Activated T-helper 2 cell treated with anti-CD3 and anti-CD28 coated beads, Interferon-gamma antibody, Interleukin-2, Interleukin-4, amounts not matched to agents 10 μg/mL and 5 μg/mL and 100 μg/mL, durations not matched to agents 14 hours and 24 hours and 36 hours (primary cell): ENCODE measurements around the gene PPP1R9A. TPM values are rescaled to one million over a fixed set of nuclear protein-coding genes. Genes with fewer than 3 reads are reported as not detected.

Source experiments
- DNase-seq: peaks from one replicate; pipeline ENCODE4 v3.0.0; 2021; ENCODE audit warnings: low spot score
- H3K27ac Mint-ChIP-seq: one replicate; pipeline ENCODE4 v1.8.0; 2021; ENCODE audit warnings: mixed read lengths
- H3K27me3 Mint-ChIP-seq: one replicate; pipeline ENCODE4 v1.8.0; 2021; ENCODE audit warnings: low read depth, mixed read lengths
- H3K36me3 Mint-ChIP-seq: one replicate; pipeline ENCODE4 v1.8.0; 2021; ENCODE audit warnings: low read depth, mixed read lengths
- H3K4me1 Mint-ChIP-seq: one replicate; pipeline ENCODE4 v1.8.0; 2021; ENCODE audit warnings: low read depth, mixed read lengths
- H3K4me3 Mint-ChIP-seq: one replicate; pipeline ENCODE4 v1.8.0; 2021; ENCODE audit warnings: low read depth, mild to moderate bottlenecking, moderate library complexity, mixed read lengths
- H3K9me3 Mint-ChIP-seq: one replicate; pipeline ENCODE4 v1.8.0; 2021; ENCODE audit warnings: mixed read lengths
- intact Hi-C: fragments of 100-400 bp; cut with micrococcal nuclease; formaldehyde crosslinking; loops from one replicate; pipeline ENCODE4 v1.15.1; 2023
- total RNA-seq: library from RNA; stranded (reverse); gene quantifications from 2 replicates; pipeline ENCODE4 v1.2.3, GENCODE V29; 2022

PPP1R9A gene
- total RNA-seq, 1 donor from 2014 or later: not detected

DNA sequence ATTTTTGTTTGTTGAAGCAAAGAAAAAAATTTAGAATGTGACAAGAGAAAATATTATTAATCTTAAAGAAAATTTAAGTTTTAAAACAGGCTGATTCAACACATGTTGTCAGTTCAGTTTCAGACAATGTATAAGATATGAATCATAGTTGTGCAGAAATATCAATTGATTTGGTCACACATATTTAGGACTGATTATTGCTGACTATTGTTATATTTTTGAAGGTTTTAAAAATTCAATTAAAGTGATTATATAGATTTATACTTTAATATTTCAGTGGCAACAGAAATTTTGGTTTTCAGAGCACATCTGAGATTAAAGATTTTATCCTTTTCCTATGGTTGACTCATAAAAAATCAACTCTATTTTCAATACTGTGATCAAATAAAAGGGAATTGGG is 284.4 kb downstream of the PPP1R9A start:
- Mint-ChIP-seq H3K36me3 (no peaks in the 10 kb centered on the region), H3K27ac (no peak overlapping the region), H3K4me1 (no peaks in the 10 kb centered on the region), H3K4me3 (no peak overlapping the region), H3K27me3 (no peaks in the 10 kb centered on the region), H3K9me3 (no peaks in the 10 kb centered on the region)
- intact Hi-C loops: no loop called here
- no peak for DNase-seq

DNA sequence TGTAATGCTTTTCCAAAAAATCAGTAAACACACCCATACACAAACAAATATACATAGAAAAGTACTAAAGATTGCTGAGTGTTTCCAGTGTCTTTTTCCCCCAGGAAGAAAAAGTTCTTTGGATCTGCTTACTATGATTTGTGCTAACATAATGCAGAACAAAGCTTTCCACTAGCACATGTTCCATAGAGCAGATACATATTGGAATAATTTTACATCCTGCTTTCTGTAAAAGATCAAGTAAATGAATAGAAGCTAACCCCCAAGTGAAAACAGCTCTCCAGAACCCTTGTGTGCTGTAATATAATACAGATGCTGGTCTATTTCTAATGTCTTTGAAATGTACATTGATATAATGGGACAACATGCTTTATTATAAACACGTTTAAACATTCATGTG is 291.5 kb downstream of the PPP1R9A start:
- Mint-ChIP-seq H3K27me3 (no peaks in the 10 kb centered on the region), H3K27ac (no peak overlapping the region), H3K4me3 (no peak overlapping the region), H3K36me3 (no peaks in the 10 kb centered on the region), H3K9me3 (no peaks in the 10 kb centered on the region), H3K4me1 (no peaks in the 10 kb centered on the region)
- intact Hi-C loops: no loop called here
- DNase-seq: no peak

DNA sequence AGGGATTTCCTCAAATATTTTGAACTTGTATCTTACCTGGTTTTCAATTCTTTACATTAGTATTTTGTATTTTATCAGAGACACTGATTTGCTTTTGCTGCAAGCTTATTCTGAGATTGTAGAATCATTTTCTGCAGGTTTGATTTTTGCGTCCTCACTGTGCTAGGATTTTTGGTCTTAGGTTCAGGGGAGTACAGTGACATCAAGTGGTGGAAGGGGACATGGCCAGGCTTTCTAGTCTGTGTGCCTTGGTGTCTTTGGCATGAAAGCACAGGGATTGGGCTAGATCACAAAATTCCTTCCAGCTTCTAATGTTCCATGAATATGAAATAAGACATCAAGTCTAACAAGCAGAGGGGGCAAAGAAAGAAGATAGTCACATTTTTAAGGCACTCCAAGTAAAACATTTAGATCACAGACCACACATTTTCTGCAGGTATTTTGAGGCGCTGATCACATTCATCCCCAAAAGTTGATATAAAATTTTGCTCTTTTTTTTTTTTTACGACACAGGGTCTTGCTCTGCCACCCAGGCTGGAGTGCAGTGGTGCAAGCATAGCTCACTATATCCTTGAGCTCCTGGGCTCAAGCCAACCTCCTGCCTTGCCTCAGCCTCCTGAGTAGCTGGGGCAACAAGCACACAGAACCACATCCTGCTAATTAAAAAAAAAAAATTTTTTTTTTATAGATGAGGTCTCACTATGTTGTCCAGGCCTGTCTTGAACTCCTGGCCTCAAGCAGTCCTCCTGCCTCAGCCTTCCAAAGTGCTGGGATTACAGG is 292.6 kb downstream of the PPP1R9A start:
- H3K27ac Mint-ChIP-seq: no peak overlapping the region
- no peaks in the 10 kb centered on the region for H3K27me3 Mint-ChIP-seq
- H3K36me3 Mint-ChIP-seq: no peaks in the 10 kb centered on the region
- no peak overlapping the region for H3K4me3 Mint-ChIP-seq
- H3K4me1 Mint-ChIP-seq: no peaks in the 10 kb centered on the region
- DNase-seq: no peak
- H3K9me3 Mint-ChIP-seq: no peaks in the 10 kb centered on the region
- intact Hi-C loops: no loop called here

DNA sequence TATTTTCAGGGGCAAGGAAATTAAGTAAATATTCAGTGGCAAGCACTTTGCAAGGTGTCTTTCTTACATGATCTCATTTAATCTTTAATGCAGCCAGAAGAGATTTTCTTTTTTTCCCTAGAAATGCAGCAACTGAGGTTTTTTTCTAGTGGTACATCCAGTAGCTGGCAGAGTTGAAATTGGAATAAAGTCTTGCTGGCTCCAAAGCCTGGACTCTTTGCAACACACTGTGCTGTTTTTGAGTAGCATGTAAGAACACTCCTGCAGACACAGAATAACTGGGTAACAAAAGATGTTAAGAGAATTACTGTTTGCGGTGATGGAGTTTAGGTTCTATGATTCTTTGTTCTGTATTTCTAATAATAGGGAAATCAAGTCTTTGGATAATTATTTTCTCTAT is 293.3 kb downstream of the PPP1R9A start:
- no peak for DNase-seq
- no peak overlapping the region for H3K4me3 Mint-ChIP-seq
- no peak overlapping the region for H3K27ac Mint-ChIP-seq
- no peaks in the 10 kb centered on the region for H3K9me3 Mint-ChIP-seq
- H3K36me3 Mint-ChIP-seq: no peaks in the 10 kb centered on the region
- intact Hi-C loops: no loop called here
- H3K4me1 Mint-ChIP-seq: no peaks in the 10 kb centered on the region
- H3K27me3 Mint-ChIP-seq: no peaks in the 10 kb centered on the region

DNA sequence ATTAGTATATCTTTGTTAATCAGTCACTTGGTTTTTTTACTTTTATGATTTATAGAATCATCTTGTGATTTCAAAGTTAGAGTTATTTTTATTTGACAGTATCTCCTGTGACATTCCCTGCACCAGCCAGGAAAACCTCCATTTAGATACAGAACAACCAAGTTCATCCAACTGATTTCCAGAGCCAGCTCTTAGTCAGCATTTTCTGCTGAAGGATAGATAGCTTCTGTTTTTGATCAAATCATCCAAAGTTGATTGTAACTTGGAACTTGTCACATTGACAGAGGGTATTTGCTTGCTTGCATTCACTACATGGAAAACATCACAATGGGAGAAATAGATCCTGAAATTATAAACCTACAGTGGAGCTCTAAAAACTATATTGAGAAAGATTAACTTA is 294.3 kb downstream of the PPP1R9A start:
- Mint-ChIP-seq H3K9me3 (no peaks in the 10 kb centered on the region), H3K4me1 (no peaks in the 10 kb centered on the region), H3K27ac (no peak overlapping the region), H3K36me3 (no peaks in the 10 kb centered on the region), H3K4me3 (no peak overlapping the region), H3K27me3 (no peaks in the 10 kb centered on the region)
- intact Hi-C loops: no loop called here
- DNase-seq: no peak

DNA sequence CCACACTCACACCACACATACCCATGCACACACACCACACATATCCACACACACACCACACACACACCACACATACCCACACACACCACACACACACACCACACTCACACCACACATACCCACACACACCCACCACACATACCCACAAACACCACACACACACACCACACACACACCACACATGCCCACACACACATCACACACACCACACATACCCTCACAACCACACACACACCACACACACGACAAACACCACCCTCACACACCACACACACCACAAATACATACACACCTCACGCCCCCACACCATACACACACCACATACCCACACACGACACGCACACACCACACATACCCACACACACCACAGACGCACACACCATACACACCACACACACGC is 297.2 kb downstream of the PPP1R9A start:
- intact Hi-C loops: no loop called here
- Mint-ChIP-seq H3K27ac (no peak overlapping the region), H3K4me3 (no peak overlapping the region), H3K36me3 (no peaks in the 10 kb centered on the region), H3K4me1 (no peaks in the 10 kb centered on the region), H3K27me3 (no peaks in the 10 kb centered on the region), H3K9me3 (no peaks in the 10 kb centered on the region)
- no peak for DNase-seq

DNA sequence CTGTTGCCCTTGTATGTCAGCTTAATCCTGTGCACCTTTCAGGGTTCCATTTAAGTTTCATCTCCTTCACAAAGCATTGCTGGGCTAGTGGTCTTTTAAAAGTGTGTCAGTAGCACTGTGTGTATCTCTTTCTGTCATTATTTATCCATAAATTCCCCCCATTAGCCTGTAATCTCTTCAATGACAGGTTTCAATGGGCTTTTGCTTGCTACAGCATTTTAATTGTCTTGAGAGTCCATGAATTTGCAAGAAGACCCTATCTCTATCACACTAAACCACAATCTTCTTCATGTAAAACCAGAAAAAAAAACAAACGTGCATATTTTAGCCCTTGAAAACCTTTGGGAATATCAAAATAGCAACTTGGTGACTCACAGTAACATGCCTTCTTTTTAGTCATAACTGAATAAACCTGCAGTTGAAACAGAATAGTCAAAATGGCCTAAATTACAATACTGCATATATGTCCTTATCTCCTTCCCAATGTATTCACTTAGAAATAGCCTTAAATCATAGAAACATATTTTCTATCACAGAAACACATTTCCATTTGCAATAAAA is 298.4 kb downstream of the PPP1R9A start:
- H3K27me3 Mint-ChIP-seq: no peaks in the 10 kb centered on the region
- H3K9me3 Mint-ChIP-seq: no peaks in the 10 kb centered on the region
- intact Hi-C loops: no loop called here
- no peak overlapping the region for H3K4me3 Mint-ChIP-seq
- no peak overlapping the region for H3K27ac Mint-ChIP-seq
- no peak for DNase-seq
- H3K4me1 Mint-ChIP-seq: no peaks in the 10 kb centered on the region
- H3K36me3 Mint-ChIP-seq: no peaks in the 10 kb centered on the region

DNA sequence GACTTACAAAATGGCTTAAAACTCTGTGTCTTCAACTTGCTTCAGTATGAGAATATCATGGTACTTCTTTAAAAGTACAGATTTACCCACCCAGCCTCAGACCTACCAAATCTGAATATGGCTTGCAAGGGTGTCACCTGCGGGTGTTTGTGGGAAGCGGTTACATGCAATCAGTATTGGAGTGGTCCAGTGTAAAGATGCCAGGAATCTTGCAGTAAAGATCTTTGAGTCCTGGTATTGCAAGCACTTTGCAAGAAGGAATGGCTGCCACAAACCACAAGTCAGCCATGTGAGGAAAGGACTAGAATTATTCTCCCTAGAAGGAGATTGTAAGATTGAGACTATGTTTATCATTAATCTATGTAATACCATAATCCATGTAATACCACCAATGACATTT is 301.9 kb downstream of the PPP1R9A start:
- Mint-ChIP-seq H3K4me1 (no peaks in the 10 kb centered on the region), H3K36me3 (no peaks in the 10 kb centered on the region), H3K4me3 (no peak overlapping the region), H3K27me3 (no peaks in the 10 kb centered on the region), H3K27ac (no peak overlapping the region), H3K9me3 (no peaks in the 10 kb centered on the region)
- intact Hi-C loops: no loop called here
- DNase-seq: no peak

DNA sequence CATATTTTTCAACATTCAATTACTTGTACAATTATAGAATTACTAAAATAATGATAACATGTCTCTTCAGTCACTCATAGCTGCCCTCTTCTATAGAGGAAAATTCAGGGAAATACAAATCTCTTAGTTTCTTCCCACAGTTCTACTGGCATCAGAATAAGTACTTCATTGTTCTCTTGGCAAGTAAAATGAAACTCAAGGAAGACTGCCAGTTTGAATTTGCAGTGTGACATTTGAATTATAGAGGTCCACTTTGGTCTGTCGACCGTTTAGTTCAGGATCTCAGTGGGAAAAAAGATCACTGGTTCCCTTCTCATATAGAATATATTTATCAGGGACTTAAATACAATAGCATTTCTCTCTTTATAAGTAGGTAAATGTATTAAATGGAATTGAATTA is 302.4 kb downstream of the PPP1R9A start:
- no peak for DNase-seq
- H3K9me3 Mint-ChIP-seq: no peaks in the 10 kb centered on the region

DNA sequence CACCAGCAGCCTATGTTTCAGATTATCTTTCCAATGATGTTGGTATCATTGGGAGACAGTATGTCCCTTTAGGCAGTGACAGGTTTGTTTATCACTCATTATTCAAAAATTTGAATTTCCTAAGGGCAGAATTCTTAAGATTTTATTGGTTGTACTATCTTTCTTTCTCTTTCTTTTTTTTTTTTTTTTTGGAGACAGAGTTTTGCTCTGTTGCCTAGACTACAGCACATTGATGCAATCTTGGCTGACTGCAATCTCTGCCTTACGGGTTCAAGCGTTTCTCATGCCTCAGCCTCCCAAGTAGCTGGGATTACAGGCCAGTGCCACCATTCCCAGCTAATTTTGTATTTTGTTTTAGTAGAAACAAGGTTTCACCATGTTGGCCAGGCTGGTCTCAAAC is 305.8 kb downstream of the PPP1R9A start:
- intact Hi-C loops: no loop called here
- Mint-ChIP-seq H3K4me3 (no peak overlapping the region), H3K27ac (no peak overlapping the region), H3K4me1 (no peaks in the 10 kb centered on the region), H3K27me3 (no peaks in the 10 kb centered on the region), H3K36me3 (no peaks in the 10 kb centered on the region), H3K9me3 (no peaks in the 10 kb centered on the region)
- DNase-seq: no peak

More for the DNA sequence above, 302.4 kb downstream of the PPP1R9A start:
- H3K4me3 Mint-ChIP-seq: no peak overlapping the region
- no peaks in the 10 kb centered on the region for H3K27me3 Mint-ChIP-seq
- no peaks in the 10 kb centered on the region for H3K4me1 Mint-ChIP-seq
- H3K36me3 Mint-ChIP-seq: no peaks in the 10 kb centered on the region
- intact Hi-C loops: no loop called here
- no peak overlapping the region for H3K27ac Mint-ChIP-seq

DNA sequence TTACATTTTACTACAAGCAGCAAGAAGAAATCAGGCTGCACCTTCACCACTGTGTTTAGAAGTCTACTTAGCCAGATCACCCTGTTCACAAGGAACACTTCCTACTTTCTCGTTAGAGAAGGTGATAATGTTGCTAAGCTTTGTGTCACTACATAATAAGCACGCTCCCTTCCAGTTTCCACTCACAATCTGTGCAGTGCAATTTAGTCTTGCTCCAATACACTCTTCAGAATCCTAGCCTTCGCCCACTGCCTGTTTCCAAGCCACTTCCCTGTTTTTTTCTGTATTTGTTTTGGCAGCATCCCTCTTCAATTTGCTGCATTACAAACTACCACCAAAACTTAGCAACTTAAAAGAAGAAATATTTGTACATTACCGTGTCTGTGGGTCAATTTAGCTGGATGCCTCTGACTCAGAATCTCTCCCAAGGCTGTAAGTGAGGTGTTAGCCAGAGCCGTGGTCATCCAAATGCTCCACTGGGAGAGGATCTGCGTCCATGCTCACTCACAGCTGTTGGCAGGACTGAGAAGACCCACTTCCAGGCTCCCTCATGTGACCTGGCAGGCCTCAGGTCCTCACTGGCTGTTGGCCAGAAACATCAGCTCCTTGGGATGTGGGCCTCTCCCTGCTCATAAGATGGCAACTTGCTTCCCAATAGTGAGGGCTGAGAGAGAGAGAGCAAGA is 306.6 kb downstream of the PPP1R9A start:
- Mint-ChIP-seq H3K36me3 (no peaks in the 10 kb centered on the region), H3K27me3 (no peaks in the 10 kb centered on the region), H3K9me3 (no peaks in the 10 kb centered on the region), H3K4me1 (no peaks in the 10 kb centered on the region), H3K4me3 (no peak overlapping the region), H3K27ac (no peak overlapping the region)
- DNase-seq: no peak
- intact Hi-C loops: no loop called here

DNA sequence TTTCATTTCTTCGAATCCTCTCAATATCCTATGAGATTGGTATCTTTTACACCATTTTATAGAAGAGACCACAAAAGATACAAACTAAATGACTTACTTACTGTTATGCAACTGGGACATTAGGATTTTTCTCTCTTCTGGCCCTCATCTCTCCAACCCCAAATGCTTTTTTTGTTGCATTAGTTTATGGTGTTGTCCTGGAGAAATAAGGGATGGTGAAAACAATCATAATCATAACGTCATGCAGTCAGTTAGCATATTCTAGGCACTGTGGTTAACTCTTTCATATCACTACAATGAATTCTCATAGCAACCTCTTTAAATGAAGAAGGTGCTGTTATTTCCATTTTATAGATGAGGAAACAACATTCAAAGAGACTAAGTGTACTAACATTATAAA is 312.3 kb downstream of the PPP1R9A start:
- no peak for DNase-seq
- intact Hi-C loops: no loop called here
- no peaks in the 10 kb centered on the region for H3K4me1 Mint-ChIP-seq
- H3K4me3 Mint-ChIP-seq: no peak overlapping the region
- H3K27ac Mint-ChIP-seq: no peak overlapping the region
- H3K36me3 Mint-ChIP-seq: no peaks in the 10 kb centered on the region
- no peaks in the 10 kb centered on the region for H3K9me3 Mint-ChIP-seq
- H3K27me3 Mint-ChIP-seq: no peaks in the 10 kb centered on the region

DNA sequence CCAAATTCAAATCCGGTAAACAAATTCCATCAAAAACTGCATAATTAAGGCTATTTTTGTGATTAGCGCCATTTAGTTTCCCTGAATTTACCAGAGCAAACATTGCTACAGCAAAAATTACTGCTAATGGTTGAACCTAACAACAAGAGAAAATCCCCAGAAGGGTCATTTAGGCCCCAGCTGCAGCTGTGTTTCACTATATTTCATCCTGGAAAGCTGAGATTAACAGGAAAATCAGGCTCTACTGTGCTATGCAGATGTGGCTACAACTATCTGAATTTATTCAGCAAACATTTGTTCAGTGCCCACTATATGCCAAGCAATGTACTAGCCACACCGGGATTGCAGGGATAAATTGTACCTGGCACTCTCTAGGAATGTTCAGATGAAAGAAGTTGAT is 312.9 kb downstream of the PPP1R9A start:
- no peaks in the 10 kb centered on the region for H3K9me3 Mint-ChIP-seq
- no peaks in the 10 kb centered on the region for H3K36me3 Mint-ChIP-seq
- H3K27me3 Mint-ChIP-seq: no peaks in the 10 kb centered on the region
- DNase-seq: no peak
- no peak overlapping the region for H3K27ac Mint-ChIP-seq
- H3K4me3 Mint-ChIP-seq: no peak overlapping the region
- H3K4me1 Mint-ChIP-seq: no peaks in the 10 kb centered on the region
- intact Hi-C loops: no loop called here
